ENCODE results near the gene PGAP1.
A peak's percentile ranks its signal among the peaks of the same experiment; 100 is the strongest.

Gene PGAP1

GRCh38 chr2:196934672-196935071 is 8.2 kb upstream of the PGAP1 start:
- TF ChIP-seq CTCF (IDR thresholded peaks at IDR 0.05; ENCODE audit: control insufficient read depth, extremely low read depth, insufficient read depth) = no peak
- no peak overlapping the region for H3K4me3 ChIP-seq (ENCODE audit: low read depth, low read length)
- DNase-seq (ENCODE audit: low read depth) = no peak

GRCh38 chr2:196931555-196931954 is 5.0 kb upstream of the PGAP1 start:
- no peak for DNase-seq (ENCODE audit: low read depth)
- no peak for TF ChIP-seq CTCF (IDR thresholded peaks at IDR 0.05; ENCODE audit: control insufficient read depth, extremely low read depth, insufficient read depth)

GRCh38 chr2:196927376-196928225 is 1.1 kb upstream of the PGAP1 start:
- TF ChIP-seq CTCF (IDR thresholded peaks at IDR 0.05; ENCODE audit: control insufficient read depth, extremely low read depth, insufficient read depth) = no peak
- H3K4me3 ChIP-seq (ENCODE audit: low read depth, low read length) = peak overlapping the region; percentile 87
- DNase-seq (ENCODE audit: low read depth) = no peak

More at GRCh38 chr2:196931555-196931954, 5.0 kb upstream of the PGAP1 start:
- H3K4me3 ChIP-seq (ENCODE audit: low read depth, low read length) = no peak overlapping the region

- no peak for DNase-seq (ENCODE audit: low read depth)
- no peak for TF ChIP-seq CTCF (IDR thresholded peaks at IDR 0.05; ENCODE audit: control insufficient read depth, extremely low read depth, insufficient read depth)
- peak overlapping the region; percentile 87 for H3K4me3 ChIP-seq (ENCODE audit: low read depth, low read length)
Observed at GRCh38 chr2:196925768-196926561, 542 bp downstream of the PGAP1 start.

- H3K4me3 ChIP-seq (ENCODE audit: low read depth, low read length) = peak overlapping the region; percentile 87
- no peak for DNase-seq (ENCODE audit: low read depth)
- no peak for TF ChIP-seq CTCF (IDR thresholded peaks at IDR 0.05; ENCODE audit: control insufficient read depth, extremely low read depth, insufficient read depth)
Observed at GRCh38 chr2:196925051-196925767, 1.3 kb downstream of the PGAP1 start.

GRCh38 chr2:196924051-196924450 is 2.5 kb downstream of the PGAP1 start:
- DNase-seq (ENCODE audit: low read depth) = no peak
- no peak for TF ChIP-seq CTCF (IDR thresholded peaks at IDR 0.05; ENCODE audit: control insufficient read depth, extremely low read depth, insufficient read depth)
- H3K4me3 ChIP-seq (ENCODE audit: low read depth, low read length) = no peak overlapping the region

Data from LNCaP clone FGC (cell line).